ENCODE data around the gene SCML1.

DNA sequence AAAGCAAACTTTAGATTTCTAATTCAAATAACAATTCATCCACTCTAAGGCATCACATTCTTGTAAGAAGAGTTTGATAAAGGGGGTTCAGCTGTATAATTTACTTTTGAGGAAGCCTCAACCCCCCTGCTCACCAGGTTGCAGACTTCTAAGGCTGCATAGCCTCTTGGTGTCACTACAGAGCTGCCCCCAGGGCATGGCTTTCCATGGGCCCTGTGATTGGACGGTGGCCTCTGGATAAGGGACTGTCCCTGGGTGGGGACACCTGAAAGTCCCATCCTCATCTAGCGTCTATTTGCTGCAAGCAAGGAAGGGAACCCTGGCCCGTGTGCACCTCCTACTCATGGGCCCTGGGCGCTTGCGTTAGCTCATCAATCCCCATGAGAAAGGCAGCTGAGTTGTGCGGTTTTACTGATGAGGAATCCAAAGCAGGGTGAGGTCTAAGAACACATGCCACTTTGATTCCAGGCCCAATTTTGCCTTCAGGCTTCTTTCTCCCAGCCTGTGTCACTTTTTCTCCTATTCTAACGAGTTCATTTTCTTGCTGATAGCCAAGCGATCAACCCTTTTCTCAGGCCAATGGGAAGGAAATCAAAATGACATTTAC, 51.8 kb downstream of the SCML1 start:
- TF ChIP-seq CSDC2 (CRISPR knock-in tag; IDR thresholded peaks at IDR 0.05) (no peak), ZNF70 (CRISPR knock-in tag; IDR thresholded peaks at IDR 0.05) (no peak)
- TF ChIP-seq, protein P1, sequence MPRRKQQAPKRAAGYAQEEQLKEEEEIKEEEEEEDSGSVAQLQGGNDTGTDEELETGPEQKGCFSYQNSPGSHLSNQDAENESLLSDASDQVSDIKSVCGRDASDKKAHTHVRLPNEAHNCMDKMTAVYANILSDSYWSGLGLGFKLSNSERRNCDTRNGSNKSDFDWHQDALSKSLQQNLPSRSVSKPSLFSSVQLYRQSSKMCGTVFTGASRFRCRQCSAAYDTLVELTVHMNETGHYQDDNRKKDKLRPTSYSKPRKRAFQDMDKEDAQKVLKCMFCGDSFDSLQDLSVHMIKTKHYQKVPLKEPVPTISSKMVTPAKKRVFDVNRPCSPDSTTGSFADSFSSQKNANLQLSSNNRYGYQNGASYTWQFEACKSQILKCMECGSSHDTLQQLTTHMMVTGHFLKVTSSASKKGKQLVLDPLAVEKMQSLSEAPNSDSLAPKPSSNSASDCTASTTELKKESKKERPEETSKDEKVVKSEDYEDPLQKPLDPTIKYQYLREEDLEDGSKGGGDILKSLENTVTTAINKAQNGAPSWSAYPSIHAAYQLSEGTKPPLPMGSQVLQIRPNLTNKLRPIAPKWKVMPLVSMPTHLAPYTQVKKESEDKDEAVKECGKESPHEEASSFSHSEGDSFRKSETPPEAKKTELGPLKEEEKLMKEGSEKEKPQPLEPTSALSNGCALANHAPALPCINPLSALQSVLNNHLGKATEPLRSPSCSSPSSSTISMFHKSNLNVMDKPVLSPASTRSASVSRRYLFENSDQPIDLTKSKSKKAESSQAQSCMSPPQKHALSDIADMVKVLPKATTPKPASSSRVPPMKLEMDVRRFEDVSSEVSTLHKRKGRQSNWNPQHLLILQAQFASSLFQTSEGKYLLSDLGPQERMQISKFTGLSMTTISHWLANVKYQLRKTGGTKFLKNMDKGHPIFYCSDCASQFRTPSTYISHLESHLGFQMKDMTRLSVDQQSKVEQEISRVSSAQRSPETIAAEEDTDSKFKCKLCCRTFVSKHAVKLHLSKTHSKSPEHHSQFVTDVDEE (CRISPR knock-in tag; IDR thresholded peaks at IDR 0.05): no peak

Measured in SK-N-SH treated with all-trans-retinoic acid at 6 μM for 48 hours (cell line).